IPS DF 4.7 (cell line): ENCODE results near the gene APOBEC2.
"Not testable (repeated sequence)": the region's sequence is repeated elsewhere in the genome, so short reads cannot be mapped to it uniquely, and the experiment has no call there.

ENCODE experiments used
- DNase-seq: peaks from one replicate; pipeline ENCODE4 v3.0.0-alpha.2; 2013; ENCODE audit warnings: low spot score; ENCODE audit errors: extremely low read depth

APOBEC2 gene

GRCh38 chr6:41053041-41053440, at the start of gene APOBEC2:
Gene APOBEC2 (plus strand): TSS chr6:41053202. CDS start chr6:41053348, 146 bp downstream.
- no peak for DNase-seq

GRCh38 chr6:41006217-41006616, 46.8 kb upstream of the APOBEC2 start:
- DNase-seq = not testable (repeated sequence)

GRCh38 chr6:41006980-41007379, 46.0 kb upstream of the APOBEC2 start:
- DNase-seq = not testable (repeated sequence)

GRCh38 chr6:41008011-41008410, 45.0 kb upstream of the APOBEC2 start:
- no peak for DNase-seq

GRCh38 chr6:41009669-41010068, 43.3 kb upstream of the APOBEC2 start:
- no peak for DNase-seq

GRCh38 chr6:41011673-41012072, 41.3 kb upstream of the APOBEC2 start:
- DNase-seq = no peak

GRCh38 chr6:41013466-41014153, 39.4 kb upstream of the APOBEC2 start:
- no peak for DNase-seq

- DNase-seq = no peak
Measured at GRCh38 chr6:41014780-41015179, 38.2 kb upstream of the APOBEC2 start.

GRCh38 chr6:41015860-41016259, 37.1 kb upstream of the APOBEC2 start:
- not testable (repeated sequence) for DNase-seq

- DNase-seq = no peak
Measured at GRCh38 chr6:41017663-41018062, 35.3 kb upstream of the APOBEC2 start.

GRCh38 chr6:41021832-41022231, 31.2 kb upstream of the APOBEC2 start:
- DNase-seq = no peak

- DNase-seq = no peak
Measured at GRCh38 chr6:41022294-41022693, 30.7 kb upstream of the APOBEC2 start.

GRCh38 chr6:41023114-41023513, 29.9 kb upstream of the APOBEC2 start:
- no peak for DNase-seq

GRCh38 chr6:41025966-41026530, 27.0 kb upstream of the APOBEC2 start:
- DNase-seq = no peak

GRCh38 chr6:41027241-41027640, 25.8 kb upstream of the APOBEC2 start:
- no peak for DNase-seq

- no peak for DNase-seq
Measured at GRCh38 chr6:41027799-41028560, 25.0 kb upstream of the APOBEC2 start.

- DNase-seq = no peak
Measured at GRCh38 chr6:41028561-41029412, 24.2 kb upstream of the APOBEC2 start.

GRCh38 chr6:41032830-41033229, 20.2 kb upstream of the APOBEC2 start:
- DNase-seq = no peak

- DNase-seq = no peak
Measured at GRCh38 chr6:41033776-41034175, 19.2 kb upstream of the APOBEC2 start.

- DNase-seq = no peak
Measured at GRCh38 chr6:41036186-41036585, 16.8 kb upstream of the APOBEC2 start.

GRCh38 chr6:41036601-41037000, 16.4 kb upstream of the APOBEC2 start:
- DNase-seq = no peak
